Measurements from ENCODE around the gene LRRC32.
"Not testable (repeated sequence)": the region's sequence is repeated elsewhere in the genome, so short reads cannot be mapped to it uniquely, and the experiment has no call there.

Gene LRRC32

GRCh38 chr11:76648061-76648460 lies 22.5 kb downstream of the LRRC32 start:
- no peak for DNase-seq (ENCODE audit: low read depth)

- no peak for DNase-seq (ENCODE audit: low read depth)
Measured at GRCh38 chr11:76646882-76647534, 23.5 kb downstream of the LRRC32 start.

GRCh38 chr11:76644591-76644990 lies 26.0 kb downstream of the LRRC32 start:
- no peak for DNase-seq (ENCODE audit: low read depth)

GRCh38 chr11:76643711-76644110 lies 26.8 kb downstream of the LRRC32 start:
- DNase-seq (ENCODE audit: low read depth): not testable (repeated sequence)

- no peak for DNase-seq (ENCODE audit: low read depth)
Measured at GRCh38 chr11:76642341-76642740, 28.2 kb downstream of the LRRC32 start.

GRCh38 chr11:76641905-76642304 lies 28.6 kb downstream of the LRRC32 start:
- no peak for DNase-seq (ENCODE audit: low read depth)

- DNase-seq (ENCODE audit: low read depth): no peak
Measured at GRCh38 chr11:76640501-76640900, 30.0 kb downstream of the LRRC32 start.

GRCh38 chr11:76639621-76640020 lies 30.9 kb downstream of the LRRC32 start:
- no peak for DNase-seq (ENCODE audit: low read depth)

- no peak for DNase-seq (ENCODE audit: low read depth)
Measured at GRCh38 chr11:76638270-76639197, 32.0 kb downstream of the LRRC32 start.

- DNase-seq (ENCODE audit: low read depth): no peak
Measured at GRCh38 chr11:76637491-76638269, 32.9 kb downstream of the LRRC32 start.

- DNase-seq (ENCODE audit: low read depth): no peak
Measured at GRCh38 chr11:76636826-76637460, 33.6 kb downstream of the LRRC32 start.

- DNase-seq (ENCODE audit: low read depth): no peak
Measured at GRCh38 chr11:76635991-76636738, 34.4 kb downstream of the LRRC32 start.

GRCh38 chr11:76634886-76635285 lies 35.7 kb downstream of the LRRC32 start:
- DNase-seq (ENCODE audit: low read depth): no peak

GRCh38 chr11:76632492-76632891 lies 38.1 kb downstream of the LRRC32 start:
- DNase-seq (ENCODE audit: low read depth): no peak

- DNase-seq (ENCODE audit: low read depth): no peak
Measured at GRCh38 chr11:76631566-76632308, 38.8 kb downstream of the LRRC32 start.

- DNase-seq (ENCODE audit: low read depth): no peak
Measured at GRCh38 chr11:76630600-76631281, 39.8 kb downstream of the LRRC32 start.

- no peak for DNase-seq (ENCODE audit: low read depth)
Measured at GRCh38 chr11:76629853-76630599, 40.5 kb downstream of the LRRC32 start.

GRCh38 chr11:76629116-76629852 lies 41.3 kb downstream of the LRRC32 start:
- DNase-seq (ENCODE audit: low read depth): no peak
